Dedifferentiated amniotic fluid mesenchymal stem cell (primary cell): Measurements from ENCODE around the gene ABCG5.

ENCODE experiments used
- DNase-seq: peaks from one replicate; pipeline ENCODE4 v3.0.0-alpha.2; 2016; ENCODE audit errors: extremely low spot score

ABCG5 gene

DNA sequence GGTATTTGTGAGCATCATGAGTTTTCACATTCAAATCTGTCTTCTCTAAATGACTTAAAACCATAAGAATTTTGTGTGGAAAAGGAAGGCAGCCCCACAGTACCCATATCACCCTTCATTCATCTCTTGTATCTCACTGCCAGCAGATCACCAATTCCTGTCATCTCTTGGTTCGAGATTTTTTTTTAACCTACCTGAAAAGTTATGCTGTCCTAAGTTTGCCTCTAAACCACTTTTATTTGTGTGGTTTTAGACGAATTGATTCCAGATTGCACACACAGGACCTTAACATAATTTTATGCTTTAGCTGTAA is 32.0 kb downstream of the ABCG5 start:
- DNase-seq, result no peak

DNA sequence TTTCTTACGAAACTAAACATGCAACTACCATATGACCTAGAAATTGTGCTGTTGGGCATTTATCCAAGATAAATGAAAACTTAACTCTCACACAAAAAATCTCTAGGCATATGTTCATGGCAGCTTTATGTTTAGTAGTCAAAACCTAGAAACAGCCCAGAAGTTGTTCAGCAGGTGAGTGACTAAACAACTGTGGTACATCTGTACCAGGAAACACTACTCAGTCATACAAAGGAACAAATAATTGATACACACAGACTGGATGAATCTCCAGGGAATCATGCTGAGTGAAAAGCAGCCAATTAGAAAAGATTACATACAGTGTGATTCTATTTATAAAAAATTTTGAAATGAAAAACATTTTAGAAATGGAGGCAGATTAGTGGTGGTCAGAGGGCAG is 35.5 kb downstream of the ABCG5 start:
- no peak for DNase-seq

DNA sequence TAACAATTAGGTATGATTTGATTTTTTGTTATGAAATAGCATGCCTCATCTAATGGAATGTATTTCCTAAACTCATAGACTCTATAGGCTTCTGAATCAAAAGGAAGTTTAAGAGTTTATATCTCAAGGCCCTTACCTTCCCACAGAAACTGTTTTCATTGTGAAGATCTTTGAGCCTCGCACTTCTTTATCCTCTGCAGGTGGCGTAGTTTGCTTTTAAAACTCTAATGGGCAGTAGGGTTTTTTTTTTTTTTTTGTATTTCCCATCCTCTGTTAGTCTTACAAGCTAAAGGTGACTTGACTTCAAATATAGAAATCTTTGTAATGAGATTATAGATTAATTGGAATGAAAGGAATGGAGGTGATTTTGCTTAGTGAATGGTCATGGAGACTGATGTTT is 36.5 kb downstream of the ABCG5 start:
- no peak for DNase-seq

DNA sequence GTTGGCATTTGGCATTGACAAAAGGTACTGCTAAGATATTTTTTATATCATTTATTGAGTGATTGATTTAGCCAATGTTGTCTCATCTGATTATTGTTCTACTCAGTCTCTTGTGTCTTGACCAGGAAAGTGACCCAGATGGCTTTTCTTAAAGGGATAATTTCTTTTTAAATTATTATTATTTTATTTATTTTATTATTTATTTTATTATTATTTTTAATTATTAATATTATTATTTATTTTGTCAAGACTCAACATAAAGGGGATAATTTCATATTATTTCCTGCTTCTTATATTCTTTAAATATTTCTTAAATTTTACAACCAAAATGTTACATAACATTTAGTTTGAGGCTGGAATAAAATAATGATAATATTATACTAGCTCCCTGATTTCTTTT is 37.7 kb downstream of the ABCG5 start:
- DNase-seq, result no peak

DNA sequence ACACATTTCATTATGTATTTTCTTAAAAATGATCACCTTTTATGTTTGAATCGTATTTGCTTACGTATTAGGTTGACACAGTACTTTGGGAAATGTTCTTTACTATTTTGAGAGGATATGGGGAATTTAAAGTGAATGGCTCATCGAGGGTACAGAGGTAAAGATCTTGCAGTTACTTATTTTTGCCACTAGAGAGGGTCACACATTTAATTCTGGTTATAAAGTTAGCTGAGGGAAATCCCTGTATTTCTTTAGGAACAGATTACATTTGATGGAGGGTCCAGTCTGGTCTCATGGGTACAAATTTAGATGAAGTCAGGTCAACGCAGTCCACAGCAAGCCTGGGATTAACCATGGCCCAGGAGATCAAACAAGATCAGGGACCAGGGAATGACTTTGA is 40.3 kb downstream of the ABCG5 start:
- DNase-seq, result no peak

DNA sequence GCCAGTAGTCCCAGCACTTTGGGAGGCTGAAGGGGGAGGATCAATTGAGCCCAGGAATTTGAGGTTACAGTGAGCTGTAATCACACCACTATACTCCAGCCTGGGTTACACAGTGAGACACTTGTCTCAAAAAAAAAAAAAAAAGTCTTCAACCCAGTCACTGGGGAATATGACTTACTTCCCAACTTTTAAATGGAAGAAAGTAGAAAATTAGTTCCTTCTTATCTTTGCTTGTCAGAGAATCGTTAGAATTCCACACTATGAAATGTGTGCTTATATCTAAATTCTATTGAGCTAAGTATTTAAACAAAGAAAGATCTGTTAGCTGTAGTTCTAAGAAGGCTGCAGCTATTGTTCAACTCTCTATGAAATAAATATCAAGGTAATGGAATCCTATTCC is 42.4 kb downstream of the ABCG5 start:
- DNase-seq, result no peak

DNA sequence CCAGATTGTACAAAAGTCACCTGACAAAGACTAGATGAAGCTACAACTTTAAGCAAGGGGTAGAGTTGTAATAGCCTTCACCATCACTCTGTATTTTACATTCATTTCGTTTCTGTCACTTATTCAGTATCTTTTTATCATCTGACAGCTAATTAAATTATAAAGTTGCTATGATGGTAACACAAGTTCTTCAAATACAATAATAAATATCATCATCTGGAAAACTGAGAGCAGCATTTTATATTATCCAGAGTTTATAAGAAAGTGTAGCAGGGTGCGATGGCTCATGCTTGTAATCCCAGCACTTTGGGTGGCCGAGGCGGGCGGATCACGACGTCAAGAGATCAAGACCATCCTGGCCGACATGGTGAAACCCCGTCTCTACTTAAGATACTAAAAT is 43.7 kb downstream of the ABCG5 start:
- DNase-seq, result no peak

DNA sequence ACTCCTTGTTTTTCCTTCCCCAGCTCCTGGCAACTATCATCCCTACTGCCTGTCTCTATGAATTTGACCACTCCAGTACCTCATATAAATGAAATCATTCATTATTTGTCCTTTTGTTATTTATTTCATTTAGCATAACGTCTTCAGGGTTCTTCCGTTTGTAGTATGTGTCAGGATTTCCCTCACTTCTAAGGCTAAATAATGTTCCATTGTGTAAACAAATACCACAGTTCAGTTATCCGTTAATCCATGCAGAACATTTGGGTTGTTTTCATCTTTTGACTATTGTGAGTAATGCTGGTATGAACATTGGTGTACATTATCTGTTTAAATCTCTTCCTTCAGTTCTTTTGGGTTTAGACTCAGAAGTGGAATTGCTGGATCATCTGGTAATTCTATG is 46.0 kb downstream of the ABCG5 start:
- no peak for DNase-seq

DNA sequence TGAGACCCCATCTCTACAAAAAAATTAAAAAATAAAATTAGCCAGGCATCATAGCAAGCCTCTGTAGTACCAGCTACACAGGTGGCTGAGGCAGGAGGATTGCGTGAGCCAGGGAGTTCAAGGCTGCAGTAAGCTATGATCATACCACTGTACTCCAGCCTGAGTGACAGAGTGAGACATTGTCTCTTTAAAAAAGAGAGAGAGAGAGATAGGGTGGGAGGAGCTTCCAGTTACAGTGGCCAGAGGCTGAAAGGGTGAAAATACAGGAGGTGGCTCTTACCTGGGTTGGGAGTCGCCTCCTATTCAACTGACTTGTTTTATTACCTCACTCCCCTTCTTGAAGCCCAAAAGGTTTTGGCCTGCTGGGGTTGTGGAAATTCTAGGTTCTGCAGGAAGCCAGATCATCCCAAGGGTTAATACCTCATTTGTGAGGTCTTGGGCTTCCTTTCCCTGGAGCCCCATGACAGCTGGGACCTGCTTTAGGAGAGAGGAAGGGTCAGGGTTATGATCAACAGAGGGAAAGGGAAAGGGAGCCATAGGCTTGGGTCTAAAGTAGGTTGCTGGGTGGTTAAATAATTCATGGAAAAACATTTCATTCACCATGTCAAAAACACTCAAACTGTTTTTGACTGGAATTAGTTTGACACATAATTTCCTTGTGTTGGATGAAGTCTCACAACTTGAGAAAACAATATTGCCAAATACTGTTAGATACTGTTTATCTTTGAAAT is 47.4 kb downstream of the ABCG5 start:
- no peak for DNase-seq

DNA sequence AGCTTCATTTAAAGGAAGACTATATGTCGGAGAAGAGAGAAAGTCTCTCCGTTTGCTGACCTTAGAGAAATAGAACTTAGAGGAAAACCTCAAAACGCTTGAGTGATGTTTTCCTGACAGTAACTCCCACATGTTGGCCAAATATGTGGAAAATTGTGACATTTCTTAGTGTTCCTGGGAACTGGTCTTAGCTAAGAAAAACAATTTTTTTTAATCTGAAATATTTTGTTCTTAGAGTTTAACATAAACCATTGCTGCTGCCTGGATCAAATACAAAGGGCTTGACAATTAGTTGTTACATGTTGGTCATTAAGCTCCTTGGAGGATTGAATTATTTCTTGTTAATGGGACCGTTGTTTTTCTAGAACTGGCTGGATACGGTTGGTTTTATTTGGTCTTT is 48.5 kb downstream of the ABCG5 start:
- no peak for DNase-seq

DNA sequence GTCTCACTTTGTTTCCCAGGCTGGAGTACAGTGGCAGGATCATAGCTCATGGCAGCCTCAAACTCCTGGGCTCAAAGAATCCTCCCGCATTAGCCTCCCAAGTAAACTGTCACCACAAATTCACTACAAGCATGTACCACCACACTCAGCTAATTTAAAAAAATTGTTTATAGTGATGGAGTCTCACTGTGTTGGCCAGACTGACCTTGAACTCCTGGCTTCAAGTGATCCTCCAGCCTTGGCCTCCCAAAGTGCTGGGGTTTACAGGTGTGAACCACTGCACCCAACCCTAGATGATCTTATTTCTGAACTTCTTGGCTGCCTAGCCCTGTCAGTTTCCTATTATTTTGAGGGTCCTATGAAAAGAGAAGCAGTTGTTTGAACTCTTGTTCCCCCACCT is 50.0 kb downstream of the ABCG5 start:
- DNase-seq, result no peak

DNA sequence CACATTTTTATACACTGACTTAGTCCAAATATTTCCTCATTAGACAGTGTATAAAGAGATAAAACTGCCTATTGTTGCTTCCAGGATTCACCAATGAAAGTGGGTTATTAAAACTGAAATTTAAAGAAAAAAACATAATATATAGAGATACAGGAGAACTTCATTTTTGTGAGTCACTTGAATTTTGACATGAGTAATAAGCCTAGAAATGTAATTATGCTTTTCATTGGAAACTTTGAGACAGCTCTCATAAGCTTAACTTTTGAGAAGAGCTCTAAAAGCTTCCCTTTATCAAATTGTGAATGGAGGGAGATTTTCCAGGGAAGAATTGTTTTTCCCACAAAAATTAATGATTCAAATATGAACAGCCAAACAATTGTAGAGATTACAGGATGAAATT is 50.7 kb downstream of the ABCG5 start:
- no peak for DNase-seq

DNA sequence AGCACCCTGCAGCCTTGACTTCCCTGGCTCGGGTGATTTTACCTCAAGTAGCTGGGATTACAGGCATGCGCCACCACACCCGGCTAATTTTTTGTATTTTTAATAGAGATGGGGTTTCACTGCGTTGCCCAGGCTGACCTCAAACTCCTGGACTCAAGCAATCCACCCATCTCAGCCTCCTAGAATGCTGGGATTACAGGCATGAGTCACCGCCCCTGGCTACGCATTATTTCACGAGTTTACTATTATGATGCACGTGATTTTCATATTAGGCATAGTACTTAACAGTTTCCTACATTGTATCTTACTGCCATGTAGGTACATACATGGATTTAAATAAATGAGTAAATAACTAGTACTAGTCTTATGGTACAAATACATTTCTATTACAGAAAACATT is 60.4 kb downstream of the ABCG5 start:
- no peak for DNase-seq

DNA sequence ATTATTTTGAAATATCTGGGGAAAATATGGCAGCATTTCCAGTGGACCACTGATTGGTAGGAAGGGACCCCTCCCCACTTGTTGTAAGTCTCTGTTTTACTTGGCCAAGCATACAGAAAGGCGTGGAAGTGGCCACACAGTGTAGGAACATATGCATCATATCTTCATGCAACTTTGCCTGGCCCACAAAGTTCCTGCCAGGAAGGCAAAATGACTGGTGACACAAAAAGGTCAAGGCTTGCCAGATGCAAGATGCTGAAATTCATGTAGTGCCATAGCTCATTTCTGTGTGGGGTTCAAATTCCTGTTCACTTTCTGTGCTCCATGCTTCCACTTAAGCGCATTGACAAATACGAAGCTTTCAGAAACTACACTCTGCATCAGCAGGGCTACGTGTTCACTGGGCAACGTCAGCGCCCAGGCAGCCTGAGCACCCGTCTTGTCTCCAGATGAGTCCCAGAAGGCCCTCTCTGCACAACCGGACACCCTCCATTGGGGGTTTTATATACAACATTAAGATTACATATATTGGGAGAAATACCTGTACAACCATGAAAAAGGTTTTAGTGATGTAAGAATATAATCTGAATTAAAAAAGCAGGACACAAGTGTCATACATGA is 61.2 kb downstream of the ABCG5 start:
- no peak for DNase-seq

DNA sequence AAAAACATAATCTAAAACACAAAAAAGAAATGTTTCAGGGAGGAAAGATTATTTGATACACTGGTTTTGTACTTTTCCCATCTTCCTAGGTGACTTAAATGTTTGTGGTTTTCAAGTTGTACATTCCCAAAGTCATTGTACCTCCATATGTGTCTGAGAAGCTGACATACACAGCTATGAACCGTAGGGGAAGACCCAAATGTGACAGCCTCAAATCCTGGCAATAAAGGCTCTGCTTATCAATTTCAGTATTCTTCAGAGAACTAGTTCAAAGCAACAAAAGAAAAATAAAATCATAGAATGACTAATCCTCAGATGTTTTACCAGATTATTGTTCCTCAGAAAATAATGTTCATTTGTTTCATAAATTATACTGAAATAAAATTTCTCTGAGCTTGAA is 62.3 kb downstream of the ABCG5 start:
- no peak for DNase-seq

DNA sequence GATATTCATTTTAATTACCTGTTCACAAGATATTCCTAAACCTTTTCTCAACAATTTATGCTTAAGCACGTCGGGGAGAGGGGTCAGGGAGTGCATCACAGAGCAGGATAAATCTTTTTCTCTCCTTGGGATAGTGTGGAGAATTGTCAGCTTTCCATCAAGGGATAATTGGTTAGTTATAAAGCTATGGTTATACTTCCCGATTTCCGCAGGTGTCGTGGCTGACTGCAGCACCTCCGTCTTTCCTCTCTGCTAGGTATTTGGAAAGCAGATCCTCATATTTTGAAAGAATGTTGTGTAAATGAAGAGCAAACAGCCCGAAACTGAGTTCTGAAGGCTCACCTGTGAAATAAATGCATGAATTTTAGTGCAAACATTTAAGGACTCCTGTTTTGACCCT is 64.0 kb downstream of the ABCG5 start:
- DNase-seq, result no peak

DNA sequence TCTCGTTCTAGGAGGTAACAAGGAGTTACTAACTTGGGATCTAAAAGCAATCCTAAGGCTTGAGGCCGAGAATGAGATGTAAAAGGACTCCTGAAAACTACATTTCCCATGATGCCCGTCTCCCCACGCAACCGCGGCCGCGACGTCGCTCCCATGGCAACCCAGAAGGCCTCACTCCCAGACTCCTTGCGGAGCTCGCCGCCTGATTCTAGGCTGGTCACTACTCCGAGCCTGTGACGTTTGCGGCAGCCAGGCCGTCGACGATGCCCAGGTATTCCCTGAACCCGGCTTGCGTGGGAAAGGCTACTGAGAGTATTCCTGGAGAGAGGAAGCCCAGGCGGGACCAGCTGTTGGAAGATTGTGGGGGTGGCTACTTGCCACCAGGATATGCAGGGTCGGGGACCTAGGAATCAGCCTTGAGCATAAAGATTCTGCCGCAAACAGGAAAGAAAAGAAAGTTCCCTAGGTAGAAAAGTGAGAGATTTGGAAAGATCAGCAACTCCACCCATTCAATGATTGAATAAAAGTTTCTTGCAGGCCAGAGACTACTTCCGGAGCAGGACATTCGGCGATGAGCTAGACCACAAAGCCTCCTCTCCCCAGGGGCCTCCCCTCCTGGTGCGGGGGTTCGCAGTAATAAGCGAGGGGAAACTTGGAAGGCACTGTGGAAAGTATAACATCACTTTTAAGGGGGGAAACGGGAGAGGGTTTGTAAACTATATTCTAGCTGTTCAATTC is 64.6 kb downstream of the ABCG5 start, which contains the start of gene DYNC2LI1:
Gene DYNC2LI1, plus strand, starts transcription at position 164 of the 738 bp plus-strand sequence. Its CDS starts 100 bp downstream, at position 264.
- peak; percentile 94 for DNase-seq

DNA sequence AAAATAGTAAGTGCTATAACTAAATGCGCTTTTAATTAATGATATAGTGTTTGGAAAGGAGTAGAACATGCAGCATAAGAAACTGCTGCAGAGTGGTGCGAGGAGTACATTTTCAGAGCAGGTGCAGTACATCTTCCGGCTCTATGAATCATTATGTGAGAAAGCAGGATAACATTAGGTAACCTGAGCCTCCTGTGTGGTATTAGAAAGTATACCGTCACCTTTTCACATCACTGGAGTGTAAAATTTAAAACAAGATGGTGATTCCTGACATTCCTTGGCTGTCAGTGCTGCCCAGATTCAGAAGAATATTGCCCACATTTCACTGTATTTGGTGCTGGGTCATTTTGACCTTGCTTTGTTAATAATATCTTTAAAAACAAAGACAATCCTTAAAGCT is 72.6 kb downstream of the ABCG5 start:
- no peak for DNase-seq

DNA sequence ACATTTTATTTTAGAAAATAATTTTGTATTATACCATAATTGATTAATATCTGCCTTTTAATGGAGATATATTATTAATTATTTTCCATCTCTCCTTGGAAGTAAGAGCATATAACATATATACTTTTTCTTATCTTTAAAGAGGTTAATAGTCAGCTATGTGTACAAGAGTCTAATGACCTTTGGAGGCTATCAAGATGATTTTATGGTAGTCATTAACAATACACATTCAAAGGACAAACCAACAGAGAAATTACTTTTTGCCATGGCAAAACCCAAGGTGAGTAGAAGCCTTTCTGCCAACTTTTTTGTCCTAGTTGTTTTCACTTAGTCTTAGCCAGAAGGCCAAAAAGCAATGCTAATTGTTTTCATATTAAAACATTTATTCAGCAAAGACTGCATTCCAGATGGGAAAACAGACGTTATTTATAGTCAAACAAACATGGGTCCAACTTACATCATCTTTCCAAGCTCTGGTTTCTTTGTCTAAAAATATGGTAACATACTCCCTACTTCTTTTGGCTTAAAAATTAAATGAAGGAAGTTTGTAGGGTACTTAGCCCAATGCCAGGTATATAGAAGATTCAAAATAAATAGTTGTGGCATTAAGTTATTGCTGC is 74.4 kb downstream of the ABCG5 start:
- peak; percentile 19 for DNase-seq

DNA sequence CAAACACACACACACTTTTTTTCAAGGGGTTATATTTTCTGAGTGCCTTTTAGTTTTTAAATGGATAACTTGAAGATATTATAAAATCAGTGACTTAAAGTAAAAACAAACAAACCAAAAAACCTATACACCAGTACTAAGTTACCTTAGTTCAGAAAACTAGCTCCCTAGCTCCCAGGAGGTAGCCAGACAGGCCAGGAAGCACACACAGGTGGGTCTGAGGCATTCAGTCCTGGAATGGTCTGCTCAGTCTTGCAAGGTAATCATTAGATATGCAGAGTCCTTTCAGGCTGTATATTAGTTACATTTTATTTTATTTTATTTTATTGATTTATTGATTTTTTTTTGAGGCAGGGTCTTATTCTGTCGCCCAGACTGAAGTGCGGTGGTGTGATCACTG is 75.5 kb downstream of the ABCG5 start:
- DNase-seq, result no peak
